Astrocyte (in vitro differentiated cells and primary cell): ENCODE results near the gene RARB.

Experiments
- CTCF ChIP-seq: IDR thresholded peaks from 2 replicates; pipeline ENCODE4 v1.5.1; 2011; ENCODE audit warnings: low read depth, mild to moderate bottlenecking, inconsistent platforms, low read length, moderate library complexity; ENCODE audit not compliant: insufficient read depth
- EZH2 ChIP-seq: IDR thresholded peaks from 2 replicates; pipeline ENCODE4 v1.6.1; 2012; ENCODE audit warnings: mild to moderate bottlenecking, low read length, inconsistent platforms; ENCODE audit not compliant: insufficient read depth

GRCh38 chr3:25586553-25586952, 158.5 kb downstream of the RARB start:
- TF ChIP-seq CTCF, result no peak
- TF ChIP-seq EZH2, result no peak
